Islet precursor cell (in vitro differentiated cells): ENCODE measurements around the gene MTMR6.

Experiments used
- DNase-seq: peaks from one replicate; pipeline ENCODE4 v3.0.0-alpha.2; 2018

Gene MTMR6

GRCh38 chr13:25268561-25268960 lies 18.7 kb downstream of the MTMR6 start:
- DNase-seq: no peak

GRCh38 chr13:25267715-25268114 lies 19.6 kb downstream of the MTMR6 start:
- no peak for DNase-seq

GRCh38 chr13:25266706-25267105 lies 20.6 kb downstream of the MTMR6 start:
- no peak for DNase-seq

GRCh38 chr13:25262261-25262660 lies 25.0 kb downstream of the MTMR6 start:
- no peak for DNase-seq

- DNase-seq: no peak
These were observed 33.6 kb downstream of the MTMR6 start for GRCh38 chr13:25253702-25254101.

- no peak for DNase-seq
These were observed 34.5 kb downstream of the MTMR6 start for GRCh38 chr13:25252752-25253151.

GRCh38 chr13:25252225-25252624 lies 35.1 kb downstream of the MTMR6 start:
- no peak for DNase-seq

GRCh38 chr13:25249001-25249543 lies 38.2 kb downstream of the MTMR6 start:
- DNase-seq: no peak

- DNase-seq: no peak
These were observed 39.2 kb downstream of the MTMR6 start for GRCh38 chr13:25248071-25248470.

GRCh38 chr13:25247360-25247759 lies 39.9 kb downstream of the MTMR6 start:
- no peak for DNase-seq

- no peak for DNase-seq
These were observed 43.2 kb downstream of the MTMR6 start for GRCh38 chr13:25244123-25244522.

- DNase-seq: no peak
These were observed 44.3 kb downstream of the MTMR6 start for GRCh38 chr13:25242956-25243355.

GRCh38 chr13:25241007-25241406 lies 46.3 kb downstream of the MTMR6 start:
- no peak for DNase-seq

GRCh38 chr13:25237083-25237482 lies 50.2 kb downstream of the MTMR6 start:
- DNase-seq: no peak

GRCh38 chr13:25233861-25234260 lies 53.4 kb downstream of the MTMR6 start:
- DNase-seq: no peak

GRCh38 chr13:25232937-25233515 lies 54.3 kb downstream of the MTMR6 start:
- DNase-seq: no peak

- peak; percentile 19 for DNase-seq
These were observed 55.8 kb downstream of the MTMR6 start for GRCh38 chr13:25231517-25231916.

GRCh38 chr13:25227690-25228089 lies 59.6 kb downstream of the MTMR6 start:
- DNase-seq: peak; percentile 36

- DNase-seq: peak; percentile 43
These were observed 61.3 kb downstream of the MTMR6 start for GRCh38 chr13:25225970-25226369.

GRCh38 chr13:25224151-25224550 lies 63.1 kb downstream of the MTMR6 start:
- no peak for DNase-seq

GRCh38 chr13:25222740-25223139 lies 64.5 kb downstream of the MTMR6 start:
- DNase-seq: no peak

- DNase-seq: no peak
These were observed 69.3 kb downstream of the MTMR6 start for GRCh38 chr13:25218019-25218418.

- DNase-seq: peak; percentile 78
These were observed 70.0 kb downstream of the MTMR6 start for GRCh38 chr13:25217023-25217885.

- DNase-seq: no peak
These were observed 72.1 kb downstream of the MTMR6 start for GRCh38 chr13:25215253-25215575.
